ENCODE data around the gene PPIG.
"Not testable (repeated sequence)": the region's sequence is repeated elsewhere in the genome, so short reads cannot be mapped to it uniquely, and the experiment has no call there.

Gene PPIG

DNA sequence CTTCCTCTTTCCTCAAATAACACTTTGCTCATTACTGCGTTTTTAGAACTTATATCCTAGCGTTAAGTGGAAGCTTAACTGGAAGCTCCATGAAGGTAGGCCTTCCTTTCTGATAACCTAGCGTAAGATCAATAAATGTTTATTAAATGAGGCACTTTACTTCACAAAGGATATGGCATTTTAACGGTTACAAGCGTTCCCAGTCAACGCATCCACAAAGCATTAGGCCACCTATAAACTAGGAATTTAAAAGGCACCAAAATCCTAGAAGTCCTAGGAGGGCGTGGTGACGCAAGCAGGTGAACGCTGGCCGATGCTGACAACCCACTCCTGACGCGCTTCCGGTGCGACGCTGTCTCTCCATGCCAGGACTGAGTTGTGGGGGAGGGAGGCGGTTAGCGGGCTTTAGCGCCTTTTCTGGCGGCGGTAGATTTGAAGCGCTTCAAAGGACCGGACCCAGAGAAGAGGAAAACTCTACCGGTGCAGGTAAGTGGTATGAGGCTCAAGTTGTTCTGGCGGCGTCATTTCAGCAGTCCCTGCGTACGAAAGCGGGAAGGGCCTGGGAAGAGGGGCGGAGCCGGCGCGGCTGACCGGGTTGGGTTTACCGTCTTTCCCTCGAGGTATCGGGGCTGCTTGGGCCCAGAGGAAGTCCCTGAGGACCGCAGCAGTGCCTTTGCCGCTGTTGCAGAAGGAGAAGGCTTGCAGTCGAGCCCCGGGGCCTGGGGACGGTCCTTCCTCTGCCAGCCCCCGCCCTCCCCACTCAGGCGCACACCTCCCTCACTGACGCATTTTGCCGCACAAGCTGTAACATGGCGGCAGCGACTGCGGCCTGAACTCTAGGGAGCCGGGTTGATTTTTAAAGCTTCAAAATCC, at the start of gene PPIG:
Gene PPIG, plus strand, starts transcription at position 347 of the 873 bp plus-strand sequence. CDS start 19,691 bp downstream, outside the sequence.
- DNase-seq = peak; percentile 89

DNA sequence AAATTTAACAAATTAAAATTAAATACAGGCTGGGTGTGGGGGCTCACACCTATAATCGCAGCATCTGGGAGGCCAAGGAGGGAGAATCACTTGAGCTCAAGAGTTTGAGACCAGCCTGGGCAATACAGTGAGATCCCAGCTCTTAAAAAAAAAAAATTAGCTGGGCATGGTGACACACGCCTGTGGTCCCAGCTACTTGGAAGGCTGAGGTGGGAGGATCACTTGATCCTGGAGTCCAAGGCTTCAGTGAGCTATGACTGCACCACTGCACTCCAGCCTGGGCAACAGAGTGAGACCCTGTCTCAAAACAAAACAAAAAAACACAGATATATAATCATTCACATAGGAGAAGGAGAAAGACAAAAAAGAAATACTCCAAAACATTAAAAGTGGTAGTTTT, 44.7 kb upstream of the PPIG start:
- DNase-seq = not testable (repeated sequence)

DNA sequence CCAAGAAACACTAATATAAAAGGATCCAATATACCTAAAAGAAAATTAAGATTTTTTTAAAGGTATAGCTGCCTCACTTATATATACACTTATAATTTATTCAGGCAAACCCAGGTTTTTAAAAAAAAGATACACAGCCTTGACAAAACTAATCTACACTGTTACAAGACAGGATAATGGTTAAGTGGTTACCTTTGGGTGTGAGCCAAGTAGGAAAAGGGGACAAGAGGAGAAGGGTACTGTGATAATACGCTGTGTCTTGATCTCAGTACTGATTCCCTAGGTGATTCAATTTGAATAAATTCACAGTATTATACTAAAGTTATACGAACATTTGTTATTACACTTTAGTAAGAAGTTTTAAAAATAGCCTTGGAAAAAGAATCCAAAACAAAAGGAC, 44.0 kb upstream of the PPIG start:
- no peak for DNase-seq

DNA sequence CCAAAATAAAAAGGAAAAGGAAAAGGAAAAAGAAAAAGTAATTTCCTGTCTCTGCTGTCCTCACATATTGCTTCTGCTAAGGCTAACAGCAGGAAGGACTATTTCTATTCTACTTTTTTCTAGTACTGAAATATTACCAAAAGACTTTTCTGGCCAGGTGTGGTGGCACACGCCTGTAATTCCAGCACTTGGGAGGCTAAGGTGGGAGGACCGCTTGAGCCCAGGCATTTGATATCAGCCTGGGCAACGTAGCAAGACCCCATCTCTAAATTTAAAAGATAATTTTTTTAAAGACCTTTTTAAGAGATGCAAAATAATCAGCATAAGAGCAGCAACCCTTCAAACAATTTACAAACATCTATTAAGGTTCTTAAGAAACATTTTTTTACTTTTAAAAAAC, 41.7 kb upstream of the PPIG start:
- DNase-seq = no peak

DNA sequence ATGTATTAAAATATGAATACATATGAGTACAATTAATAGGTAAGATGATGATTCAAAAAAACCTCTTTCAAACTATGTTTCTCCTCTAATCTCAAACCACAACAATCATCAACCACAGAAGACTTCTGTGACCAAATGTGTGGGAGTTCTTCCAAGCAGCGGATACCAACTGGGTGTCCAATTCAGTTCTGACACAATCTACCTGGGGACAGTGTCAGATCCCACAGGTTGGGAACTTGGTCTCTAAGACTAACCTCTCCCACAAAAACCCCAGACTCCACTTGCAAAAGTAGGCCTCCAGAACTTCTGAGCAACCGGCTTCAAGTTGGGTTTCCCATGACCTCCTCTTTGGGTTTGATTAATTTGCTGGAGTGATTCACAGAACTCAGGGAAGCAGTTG, 37.4 kb upstream of the PPIG start:
- DNase-seq = no peak

DNA sequence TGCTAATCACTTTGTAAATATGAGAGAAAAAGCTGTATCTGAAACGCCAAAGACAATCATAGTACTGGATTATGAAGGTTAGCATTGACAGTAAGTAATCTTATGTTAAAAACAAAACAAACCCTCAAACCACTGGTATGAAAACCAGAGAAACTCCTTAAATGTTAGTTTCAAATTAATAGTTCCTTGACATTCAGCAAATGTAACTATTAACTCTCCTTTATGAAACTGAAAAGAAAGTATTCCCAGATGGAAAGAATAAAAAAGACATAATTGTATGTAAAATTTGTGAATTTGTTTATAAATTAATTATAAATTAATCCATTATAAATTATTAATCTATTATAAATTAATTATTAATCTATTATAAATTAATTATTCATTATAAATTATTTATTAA, 22.8 kb upstream of the PPIG start:
- no peak for DNase-seq

DNA sequence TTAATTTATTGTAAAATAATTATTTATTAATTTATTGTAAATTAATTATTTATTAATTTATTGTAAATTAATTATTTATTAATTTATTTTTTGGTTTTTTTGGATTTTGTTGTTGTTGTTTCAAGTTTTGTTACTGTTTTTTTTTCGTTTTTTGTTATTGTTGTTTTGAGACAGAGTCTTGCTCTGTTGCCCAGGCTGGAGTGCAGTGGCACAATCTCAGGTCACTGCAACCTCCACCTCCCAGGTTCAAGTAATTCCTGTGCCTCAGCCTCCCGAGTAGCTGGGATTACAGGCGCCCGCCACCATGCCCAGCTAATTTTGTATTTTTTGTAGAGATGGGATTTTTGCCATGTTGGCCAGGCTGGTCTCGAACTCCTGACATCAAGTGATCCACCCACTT, 22.1 kb upstream of the PPIG start:
- not testable (repeated sequence) for DNase-seq

DNA sequence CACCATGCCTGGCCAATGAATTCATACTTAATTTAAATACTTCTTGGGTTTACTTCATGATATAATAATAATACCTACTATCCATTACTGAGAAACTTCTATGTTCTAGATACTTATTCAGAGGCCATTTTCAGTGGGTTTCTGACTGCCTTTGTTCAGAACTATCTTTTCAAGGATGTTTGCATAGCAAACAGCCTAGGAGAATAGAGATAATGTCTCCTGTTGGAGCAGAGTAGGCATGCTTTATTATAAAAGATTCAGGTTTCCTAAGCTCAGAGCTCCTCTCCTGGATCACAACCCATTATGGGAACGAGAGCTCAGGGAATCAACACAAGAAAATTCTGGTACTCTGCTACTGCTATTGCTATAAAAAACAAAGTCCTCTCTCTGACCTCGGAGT, 21.6 kb upstream of the PPIG start:
- DNase-seq = no peak

DNA sequence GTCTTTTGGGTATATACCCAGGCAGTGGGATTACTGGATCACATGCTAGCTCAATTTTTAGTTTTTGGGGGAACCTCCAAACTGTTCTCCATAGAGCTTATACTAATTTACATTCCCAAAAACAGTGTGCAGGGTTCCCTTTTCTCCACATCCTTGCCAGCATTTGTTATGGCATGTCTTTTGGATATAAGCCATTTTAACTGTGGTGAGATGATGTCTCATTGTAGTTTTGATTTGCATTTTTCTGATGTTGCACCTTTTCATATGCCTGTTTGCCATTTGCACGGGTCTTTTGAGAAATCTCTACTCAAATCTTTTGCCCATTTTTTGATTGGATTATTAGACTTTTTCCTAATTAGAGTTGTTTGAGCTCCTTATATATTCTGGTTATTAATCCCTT, 18.5 kb upstream of the PPIG start:
- no peak for DNase-seq

DNA sequence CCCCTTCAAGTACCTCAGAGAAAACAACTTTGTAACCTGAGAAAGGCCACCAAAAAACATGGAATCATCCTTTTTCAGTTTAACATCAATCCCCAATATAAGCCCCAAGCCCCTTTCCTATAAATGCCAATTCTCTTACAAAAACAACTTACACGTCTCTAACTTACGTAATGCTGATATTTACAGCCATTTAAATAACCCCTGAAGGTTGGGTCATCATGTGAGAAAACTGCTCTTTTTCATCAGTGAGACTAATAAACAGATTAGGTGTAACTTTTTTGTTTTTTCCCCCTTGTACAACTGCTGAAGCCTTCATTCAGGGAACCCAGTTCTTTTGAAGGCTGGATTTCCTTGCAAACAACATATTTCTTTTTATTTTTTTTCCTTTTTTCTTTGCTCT, 14.2 kb upstream of the PPIG start:
- no peak for DNase-seq

DNA sequence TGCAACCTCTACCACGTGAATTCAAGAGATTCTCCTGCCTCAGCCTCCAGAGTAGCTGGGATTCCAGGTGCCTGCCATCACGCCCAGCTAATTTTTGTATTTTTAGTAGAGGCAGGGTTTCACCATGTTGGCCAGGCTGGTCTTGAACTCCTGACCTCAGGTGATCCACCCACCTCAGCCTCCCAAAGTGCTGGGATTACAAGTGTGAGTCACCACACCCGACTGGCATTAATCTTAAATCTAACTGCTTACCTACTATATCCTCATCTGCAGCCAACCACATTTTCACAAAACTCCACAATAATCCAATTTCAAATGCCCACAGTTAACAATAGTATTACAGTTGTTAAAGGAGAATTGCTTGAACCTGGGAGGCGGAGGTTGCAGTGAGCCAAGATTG, 13.4 kb upstream of the PPIG start:
- not testable (repeated sequence) for DNase-seq

DNA sequence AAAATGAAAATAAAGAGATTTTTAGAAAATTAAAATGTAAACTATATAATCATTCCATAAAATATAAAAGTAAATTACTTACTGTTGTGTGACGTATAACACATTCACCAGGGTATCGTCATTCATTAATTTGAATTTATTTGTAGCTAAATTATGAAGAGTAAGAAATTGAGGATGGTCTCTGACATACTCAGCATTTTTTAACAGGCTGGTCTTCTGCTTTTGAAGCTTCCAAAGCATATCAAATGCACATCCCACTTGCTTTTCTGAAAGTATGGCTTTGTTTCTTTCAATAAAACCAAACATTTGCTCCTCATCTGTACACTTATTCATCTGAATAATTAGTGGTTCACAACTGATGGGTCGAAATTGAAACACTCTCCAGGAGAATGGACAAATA, 12.6 kb upstream of the PPIG start:
- DNase-seq = no peak

DNA sequence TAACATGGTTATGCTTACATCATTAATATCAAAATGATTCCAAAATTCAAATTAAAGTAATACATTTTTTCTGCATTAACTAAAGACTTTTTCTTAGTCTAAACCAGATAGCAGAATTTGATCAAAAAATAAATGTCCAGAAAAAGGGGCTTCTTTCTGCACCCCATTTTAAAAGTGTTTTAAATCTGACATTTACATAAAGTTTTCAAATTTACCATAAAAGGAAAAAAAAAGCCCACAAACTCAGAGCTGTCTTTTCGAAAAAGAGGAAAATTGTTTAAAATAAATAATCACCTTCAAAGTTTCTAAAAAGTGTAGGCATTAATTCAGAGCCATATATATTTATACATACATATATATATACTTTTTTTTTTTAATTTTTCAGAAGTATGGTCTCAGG, 12.0 kb upstream of the PPIG start:
- no peak for DNase-seq

DNA sequence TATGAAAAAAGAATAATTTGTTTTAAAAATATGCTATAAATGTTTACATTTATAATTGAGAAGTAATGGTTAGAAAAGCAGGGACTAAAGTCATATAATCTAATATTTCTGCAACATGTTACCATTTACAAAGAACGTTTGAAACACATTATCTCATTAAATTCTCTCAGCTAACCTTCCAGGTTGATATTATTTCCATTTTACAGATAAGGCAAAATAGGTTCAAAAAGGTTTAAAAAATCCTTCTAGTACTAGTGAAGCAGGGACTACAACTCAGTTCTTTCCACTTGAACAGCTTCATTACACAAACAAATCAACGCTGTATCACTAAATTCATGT, 11.4 kb upstream of the PPIG start:
- no peak for DNase-seq

DNA sequence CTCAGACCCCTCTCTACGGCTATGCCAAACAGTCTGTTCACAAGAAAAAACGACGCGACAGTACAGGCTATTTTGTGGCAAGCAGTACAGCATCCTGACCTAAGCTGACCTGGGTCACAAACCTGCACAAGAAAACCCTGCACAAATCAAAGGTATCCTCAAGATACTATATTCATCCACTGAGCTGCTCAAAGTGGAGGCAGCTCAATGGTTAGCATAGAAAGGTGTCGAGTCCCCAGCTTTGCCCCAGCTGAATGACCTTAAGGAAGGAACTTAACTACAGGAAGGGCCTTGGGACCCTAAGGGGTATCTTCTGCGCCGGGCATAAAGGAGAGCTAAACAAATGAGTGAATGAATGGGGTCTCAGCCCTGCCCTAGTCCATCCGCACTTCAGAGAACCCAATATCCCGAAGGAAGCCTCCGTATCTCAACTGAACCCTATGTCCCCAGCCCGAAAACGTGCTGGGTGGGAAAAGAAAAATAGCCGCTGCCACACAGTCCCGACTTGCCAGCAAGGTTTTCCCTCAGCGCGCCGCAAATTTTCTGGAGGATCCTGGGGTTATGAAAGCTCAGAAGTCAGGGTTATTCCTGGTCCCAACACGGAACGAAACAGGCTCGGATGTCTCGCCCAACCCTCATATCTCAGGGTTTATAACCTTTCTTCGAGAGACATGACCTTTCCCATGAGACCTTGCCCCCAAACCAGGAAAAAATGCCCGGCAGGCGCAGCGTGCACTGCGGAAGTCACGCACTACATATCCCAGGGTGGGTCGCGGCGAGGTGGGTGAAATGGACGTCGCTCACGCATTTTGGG, 10.8 kb upstream of the PPIG start, which contains the start of gene FASTKD1:
Gene FASTKD1, minus strand, starts transcription at position 706 of the 814 bp plus-strand sequence. CDS start 1,836 bp downstream, outside the sequence.
- DNase-seq = peak; percentile 82

DNA sequence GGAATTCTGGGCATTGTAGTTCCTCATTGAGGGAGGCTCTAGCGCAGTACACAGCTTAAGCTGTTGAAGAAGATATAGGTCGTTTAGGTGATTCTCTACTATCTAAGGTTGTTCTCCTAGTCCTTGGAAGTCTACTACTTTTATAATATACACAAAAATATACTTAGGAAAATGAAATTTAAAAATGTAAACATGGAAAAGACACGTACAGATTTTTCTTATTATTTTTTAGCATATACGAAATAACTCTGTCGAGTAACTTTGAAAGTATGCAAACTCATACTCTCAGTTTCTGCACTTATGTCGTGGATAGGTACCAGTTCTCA, 10.2 kb upstream of the PPIG start:
- DNase-seq = no peak

DNA sequence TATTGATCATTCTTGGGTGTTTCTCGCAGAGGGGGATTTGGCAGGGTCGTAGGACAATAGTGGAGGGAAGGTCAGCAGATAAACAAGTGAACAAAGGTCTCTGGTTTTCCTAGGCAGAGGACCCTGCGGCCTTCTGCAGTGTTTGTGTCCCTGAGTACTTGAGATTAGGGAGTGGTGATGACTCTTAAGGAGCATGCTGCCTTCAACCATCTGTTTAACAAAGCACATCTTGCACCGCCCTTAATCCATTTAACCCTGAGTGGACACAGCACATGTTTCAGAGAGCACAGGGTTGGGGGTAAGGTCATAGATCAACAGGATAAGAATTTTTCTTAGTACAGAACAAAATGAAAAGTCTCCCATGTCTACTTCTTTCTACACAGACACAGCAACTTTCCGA, 9.6 kb upstream of the PPIG start:
- not testable (repeated sequence) for DNase-seq

DNA sequence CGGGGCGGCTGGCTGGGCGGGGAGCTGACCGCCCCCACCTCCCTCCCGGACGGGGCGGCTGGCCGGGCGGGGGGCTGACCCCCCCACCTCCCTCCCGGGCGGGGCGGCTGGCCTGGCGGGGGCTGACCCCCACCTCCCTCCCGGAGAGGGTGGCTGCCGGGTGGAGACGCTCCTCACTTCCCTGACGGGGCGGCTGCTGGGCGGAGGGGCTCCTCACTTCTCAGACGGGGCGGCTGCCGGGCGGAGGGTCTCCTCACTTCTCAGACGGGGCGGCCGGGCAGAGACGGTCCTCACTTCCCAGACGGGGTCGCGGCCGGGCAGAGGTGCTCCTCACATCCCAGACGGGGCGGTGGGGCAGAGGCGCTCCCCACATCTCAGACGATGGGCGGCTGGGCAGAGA, 8.9 kb upstream of the PPIG start:
- DNase-seq = not testable (repeated sequence)

DNA sequence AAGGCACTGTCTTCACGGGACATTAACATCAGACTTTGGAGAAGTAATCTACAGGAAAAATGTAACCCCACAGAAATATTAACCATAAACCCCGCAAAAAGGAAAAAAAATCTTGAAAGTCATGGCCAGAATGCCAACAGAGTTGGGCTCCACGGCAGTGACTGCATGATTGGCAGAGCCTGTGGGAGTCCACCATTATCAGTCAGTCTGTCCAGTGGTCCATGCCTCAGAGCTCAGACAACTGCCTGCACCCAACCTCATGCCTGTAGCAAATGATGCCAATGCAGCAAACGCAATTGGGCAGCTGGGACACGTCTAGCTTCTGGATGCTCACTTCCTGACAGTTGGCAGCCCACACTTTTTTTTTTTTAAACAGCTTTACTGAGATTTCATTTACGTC, 5.1 kb upstream of the PPIG start:
- no peak for DNase-seq

DNA sequence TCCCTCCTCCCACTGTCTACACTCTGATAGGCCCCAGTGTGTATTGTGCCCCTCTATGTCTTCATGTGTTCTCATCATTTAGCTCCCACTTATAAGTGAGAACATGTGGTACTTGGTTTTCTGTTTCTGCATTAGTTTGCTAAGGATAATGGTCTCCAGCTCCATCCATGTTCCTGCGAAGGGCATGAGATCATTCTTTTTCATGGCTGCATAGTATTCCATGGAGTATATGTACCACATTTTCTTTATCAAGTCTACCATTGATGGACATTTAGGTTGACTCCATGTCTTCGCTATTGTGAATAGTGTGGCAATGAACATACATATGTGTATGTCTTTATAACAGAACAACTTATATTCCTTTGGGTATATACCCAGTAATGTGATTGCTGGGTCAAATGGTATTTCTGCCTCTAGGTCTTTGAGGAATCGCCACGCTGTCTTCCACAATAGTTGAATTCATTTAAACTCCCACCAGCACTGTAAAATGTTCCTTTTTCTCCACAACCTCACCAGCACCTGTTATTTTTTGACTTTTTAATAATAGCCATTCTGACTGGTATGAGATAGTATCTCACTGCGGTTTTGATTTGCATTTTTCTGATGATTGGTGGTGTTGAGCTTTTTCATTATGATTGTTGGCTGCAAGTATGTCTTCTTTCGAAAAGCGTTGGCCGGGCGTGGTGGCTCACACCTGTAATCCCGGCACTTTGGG, 1.4 kb upstream of the PPIG start:
- not testable (repeated sequence) for DNase-seq

DNA sequence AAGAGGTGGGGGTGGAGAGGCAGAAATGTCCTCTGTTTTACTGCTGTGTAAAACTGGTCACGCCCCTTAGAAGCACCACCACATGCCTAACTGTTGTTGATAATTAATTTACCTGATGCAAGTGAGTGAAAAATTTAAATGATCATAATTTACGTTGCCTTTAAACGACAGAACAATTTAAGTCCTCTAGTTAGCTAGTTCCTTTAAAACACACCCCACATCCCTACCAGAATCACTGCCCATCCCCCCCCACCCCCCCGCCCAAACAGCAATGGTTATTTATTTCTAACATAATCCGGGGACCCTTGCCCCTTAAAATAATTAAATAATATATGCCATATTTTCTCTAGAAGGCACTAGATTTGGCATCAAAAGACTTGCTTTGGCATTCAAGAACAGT, 633 bp upstream of the PPIG start:
- no peak for DNase-seq

DNA sequence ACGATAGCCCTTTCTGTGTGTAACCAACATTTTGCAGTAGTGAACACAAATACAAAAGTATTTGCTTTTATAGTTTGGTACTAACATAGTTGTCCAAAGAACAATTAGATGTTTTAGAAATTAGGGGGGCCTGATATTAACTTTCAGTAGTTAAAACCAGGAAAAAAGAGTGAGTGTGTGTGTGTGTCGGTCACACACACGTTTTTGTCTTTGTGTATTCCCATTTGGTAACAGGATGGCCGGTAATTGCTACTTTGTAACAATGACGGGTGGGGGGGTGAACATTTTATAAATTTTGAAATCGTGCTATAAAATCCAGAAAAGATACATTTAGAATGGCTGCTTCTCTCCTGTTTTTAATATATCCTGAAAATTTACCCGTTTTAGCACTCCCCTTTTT, 1.5 kb downstream of the PPIG start:
- no peak for DNase-seq

DNA sequence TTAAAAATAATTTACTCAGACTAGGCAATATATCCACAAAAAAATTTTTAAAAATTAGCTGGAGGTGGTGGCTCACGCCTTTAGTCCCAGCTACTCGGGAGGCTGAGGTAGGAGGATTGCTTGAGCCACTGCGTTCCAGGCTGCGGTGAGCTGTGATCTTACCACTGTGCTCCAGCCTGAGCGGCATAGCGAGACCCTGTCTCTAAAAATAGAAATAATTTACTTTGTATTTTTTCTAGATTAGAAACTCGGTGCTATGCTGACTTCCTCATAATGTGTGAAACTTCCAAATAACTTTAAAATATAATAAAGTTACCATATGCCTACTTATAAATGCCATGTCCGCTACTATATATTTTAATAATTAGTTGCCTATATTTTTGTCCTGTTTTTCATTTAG, 6.7 kb downstream of the PPIG start:
- no peak for DNase-seq

DNA sequence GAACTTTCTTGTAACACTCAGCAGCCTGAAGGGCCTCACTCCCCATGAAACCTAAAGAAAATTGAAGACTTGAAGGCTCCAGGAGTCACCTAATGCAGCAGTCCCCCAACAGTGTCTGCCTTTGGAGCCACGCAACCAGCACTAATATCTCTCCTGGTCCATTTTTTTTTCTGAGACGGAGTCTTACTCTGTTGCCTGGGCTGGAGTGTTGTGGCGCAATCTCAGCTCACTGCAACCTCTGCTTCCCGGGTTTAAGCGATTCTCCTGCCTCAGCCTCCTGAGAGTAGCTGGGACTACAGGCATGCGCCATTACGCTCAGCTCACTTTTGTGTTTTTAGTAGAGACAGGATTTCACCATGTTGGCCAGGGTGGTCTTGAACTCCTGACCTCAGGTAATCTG, 12.4 kb downstream of the PPIG start:
- DNase-seq = not testable (repeated sequence)

Data from NCI-H1436 (cell line).